ENCODE results near the gene TIMP3. TPM values are rescaled to one million over a fixed set of nuclear protein-coding genes. Genes with fewer than 3 reads are reported as not detected.

Gene TIMP3
- total and polyA plus RNA-seq, 2 donors (not counting 1 experiment from before 2014, with no cell fraction given) = not detected

- Histone ChIP-seq H3K79me2 (ENCODE audit: control insufficient read depth, insufficient read depth, low read length) (no peaks in the 10 kb centered on the region), H3K27me3 (replicated peaks in 1 of 4; ENCODE audit: control extremely low read depth in 1 of 4, control insufficient read depth in 3 of 4, insufficient read depth in 4 of 4, low read length in 3 of 4) (no peaks in the 10 kb centered on the region), H3K27ac (ENCODE audit: low read length in 2 of 2) (no peak overlapping the region), H3K4me3 (ENCODE audit: control extremely low read depth in 1 of 5, extremely low read depth in 1 of 5, insufficient read depth in 1 of 5, low read depth in 2 of 5, low read length in 4 of 5) (no peak overlapping the region), H2AFZ (ENCODE audit: insufficient read depth, low read depth, low read length, poor library complexity, severe bottlenecking) (no peak overlapping the region), H3K9ac (ENCODE audit: low read length) (no peak overlapping the region), H3K36me3 (replicated peaks in 1 of 2; ENCODE audit: control extremely low read depth in 1 of 2, control insufficient read depth in 1 of 2, extremely low read depth in 1 of 2, insufficient read depth in 2 of 2, low read length in 1 of 2) (no peaks in the 10 kb centered on the region), H3K4me2 (replicated peaks; ENCODE audit: low read depth, low read length, poor library complexity, severe bottlenecking) (no peak overlapping the region), H3K4me1 (ENCODE audit: control insufficient read depth in 2 of 2, insufficient read depth in 2 of 2, low read length in 2 of 2) (no peaks in the 10 kb centered on the region), H3K9me3 (ENCODE audit: control extremely low read depth in 1 of 3, control insufficient read depth in 2 of 3, insufficient read depth in 1 of 3, low read length in 2 of 3) (no peaks in the 10 kb centered on the region), H4K20me1 (ENCODE audit: control insufficient read depth, insufficient read depth, low read length, poor library complexity, severe bottlenecking) (no peaks in the 10 kb centered on the region)
- no peak for DNase-seq
- H3K27ac Mint-ChIP-seq = no peak overlapping the region
- WGBS (ENCODE audit: insufficient coverage) = 80% methylated on average over 1 of the region's 4 CpGs
- no peak for ATAC-seq (ENCODE audit: low read depth)
- ChIA-PET CTCF (no interaction called here), POLR2A (no interaction called here)
- no peaks in the 10 kb centered on the region for H3K4me1 Mint-ChIP-seq
- H3K27me3 Mint-ChIP-seq = peaks cover 7% of the 10 kb centered on the region
- no peak overlapping the region for H3K4me3 Mint-ChIP-seq
- TF ChIP-seq EZH2 (IDR thresholded peaks at IDR 0.05; ENCODE audit: borderline replicate concordance, insufficient read depth, low read depth, low read length, poor library complexity, severe bottlenecking) = no peak
- TF ChIP-seq, protein P1, sequence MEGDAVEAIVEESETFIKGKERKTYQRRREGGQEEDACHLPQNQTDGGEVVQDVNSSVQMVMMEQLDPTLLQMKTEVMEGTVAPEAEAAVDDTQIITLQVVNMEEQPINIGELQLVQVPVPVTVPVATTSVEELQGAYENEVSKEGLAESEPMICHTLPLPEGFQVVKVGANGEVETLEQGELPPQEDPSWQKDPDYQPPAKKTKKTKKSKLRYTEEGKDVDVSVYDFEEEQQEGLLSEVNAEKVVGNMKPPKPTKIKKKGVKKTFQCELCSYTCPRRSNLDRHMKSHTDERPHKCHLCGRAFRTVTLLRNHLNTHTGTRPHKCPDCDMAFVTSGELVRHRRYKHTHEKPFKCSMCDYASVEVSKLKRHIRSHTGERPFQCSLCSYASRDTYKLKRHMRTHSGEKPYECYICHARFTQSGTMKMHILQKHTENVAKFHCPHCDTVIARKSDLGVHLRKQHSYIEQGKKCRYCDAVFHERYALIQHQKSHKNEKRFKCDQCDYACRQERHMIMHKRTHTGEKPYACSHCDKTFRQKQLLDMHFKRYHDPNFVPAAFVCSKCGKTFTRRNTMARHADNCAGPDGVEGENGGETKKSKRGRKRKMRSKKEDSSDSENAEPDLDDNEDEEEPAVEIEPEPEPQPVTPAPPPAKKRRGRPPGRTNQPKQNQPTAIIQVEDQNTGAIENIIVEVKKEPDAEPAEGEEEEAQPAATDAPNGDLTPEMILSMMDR (IDR thresholded peaks at IDR 0.05) = no peak
- intact Hi-C loops (cut with micrococcal nuclease) = no loop called here
- no peaks in the 10 kb centered on the region for H3K9me3 Mint-ChIP-seq (ENCODE audit: insufficient read depth)
Observed at GRCh38 chr22:32866953-32867352, 65.4 kb downstream of the TIMP3 start.

DNA sequence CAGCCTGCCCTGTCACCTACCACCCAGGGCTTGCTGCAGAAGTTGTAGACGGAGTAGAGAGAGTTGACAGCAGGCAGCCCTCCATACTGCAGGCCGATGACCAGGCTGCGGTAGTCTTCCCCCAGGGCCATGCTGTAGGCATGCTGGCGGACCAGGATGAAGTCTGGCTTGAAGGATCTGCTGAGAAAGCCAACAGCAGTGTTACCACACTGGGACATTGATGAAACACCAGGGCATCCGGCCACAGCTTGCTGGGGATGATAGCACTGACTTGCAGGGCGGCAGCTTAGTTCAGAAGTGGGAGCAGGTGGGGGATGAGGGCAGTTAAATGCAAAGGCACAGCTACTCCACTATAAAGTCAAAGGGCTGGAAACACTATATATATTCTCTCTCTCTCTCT, 67.4 kb downstream of the TIMP3 start:
- Histone ChIP-seq H3K36me3 (replicated peaks in 1 of 2; ENCODE audit: control extremely low read depth in 1 of 2, control insufficient read depth in 1 of 2, extremely low read depth in 1 of 2, insufficient read depth in 2 of 2, low read length in 1 of 2) (no peaks in the 10 kb centered on the region), H3K9me3 (ENCODE audit: control extremely low read depth in 1 of 3, control insufficient read depth in 2 of 3, insufficient read depth in 1 of 3, low read length in 2 of 3) (no peaks in the 10 kb centered on the region), H3K4me2 (replicated peaks; ENCODE audit: low read depth, low read length, poor library complexity, severe bottlenecking) (no peak overlapping the region), H3K27ac (ENCODE audit: low read length in 2 of 2) (no peak overlapping the region), H3K4me1 (ENCODE audit: control insufficient read depth in 2 of 2, insufficient read depth in 2 of 2, low read length in 2 of 2) (no peaks in the 10 kb centered on the region), H3K9ac (ENCODE audit: low read length) (no peak overlapping the region), H3K79me2 (ENCODE audit: control insufficient read depth, insufficient read depth, low read length) (no peaks in the 10 kb centered on the region), H3K4me3 (ENCODE audit: control extremely low read depth in 1 of 5, extremely low read depth in 1 of 5, insufficient read depth in 1 of 5, low read depth in 2 of 5, low read length in 4 of 5) (no peak overlapping the region), H3K27me3 (replicated peaks in 1 of 4; ENCODE audit: control extremely low read depth in 1 of 4, control insufficient read depth in 3 of 4, insufficient read depth in 4 of 4, low read length in 3 of 4) (no peaks in the 10 kb centered on the region), H2AFZ (ENCODE audit: insufficient read depth, low read depth, low read length, poor library complexity, severe bottlenecking) (no peak overlapping the region), H4K20me1 (ENCODE audit: control insufficient read depth, insufficient read depth, low read length, poor library complexity, severe bottlenecking) (no peaks in the 10 kb centered on the region)
- Mint-ChIP-seq H3K4me1 (no peaks in the 10 kb centered on the region), H3K27me3 (peaks cover 20% of the 10 kb centered on the region), H3K4me3 (no peak overlapping the region), H3K9me3 (ENCODE audit: insufficient read depth) (no peaks in the 10 kb centered on the region), H3K27ac (no peak overlapping the region)
- ChIA-PET CTCF (no interaction called here), POLR2A (no interaction called here)
- ATAC-seq (ENCODE audit: low read depth) (no peak), DNase-seq (no peak)
- no peak for TF ChIP-seq EZH2 (IDR thresholded peaks at IDR 0.05; ENCODE audit: borderline replicate concordance, insufficient read depth, low read depth, low read length, poor library complexity, severe bottlenecking)
- TF ChIP-seq, protein P1 (IDR thresholded peaks at IDR 0.05) = no peak
- WGBS (ENCODE audit: insufficient coverage) = 88% methylated on average over 3 of the region's 6 CpGs
- intact Hi-C loops (cut with micrococcal nuclease) = no loop called here

All from B cell (primary cell).